Keratinocyte (primary cell): ENCODE data around the gene RAB8B.

Experiments
- CTCF ChIP-seq, 3 experiments: IDR thresholded peaks in 1 of 3; conservative IDR thresholded peaks in 1 of 3; optimal IDR thresholded peaks in 1 of 3; 2 replicates in 2 of 3; 3 replicates in 1 of 3; pipeline versions ENCODE3 to v1.5.1; 2011; ENCODE audit warnings: low read length in 3 of 3, mild to moderate bottlenecking in 3 of 3, moderate library complexity in 2 of 3, control low read depth in 1 of 3, inconsistent platforms in 1 of 3; ENCODE audit not compliant: insufficient read depth in 2 of 3; ENCODE audit errors: extremely low read depth in 1 of 3
- EZH2 ChIP-seq: IDR thresholded peaks from one replicate; pipeline ENCODE4 v1.6.1; 2012; ENCODE audit warnings: inconsistent platforms, mild to moderate bottlenecking, low read length, moderate library complexity

- TF ChIP-seq CTCF (optimal IDR thresholded peaks at IDR 0.05 in 1 of 3, IDR thresholded peaks at IDR 0.05 in 1 of 3, conservative IDR thresholded peaks at IDR 0.05 in 1 of 3; ENCODE audit: extremely low read depth in 1 of 3, insufficient read depth in 2 of 3, low read length in 3 of 3): no peak
- TF ChIP-seq EZH2: no peak
Measured at GRCh38 chr15:63155486-63155885, 33.9 kb upstream of the RAB8B start.
